Stimulated activated CD4-positive, alpha-beta T cell treated with anti-CD3 and anti-CD28 coated beads, Interleukin-15, amount 100 ng/mL, for 24 hours (primary cell): ENCODE results near the gene USP9Y.

Experiments used
- DNase-seq: peaks from one replicate; pipeline ENCODE4 v3.0.0-alpha.2; 2020

USP9Y gene

GRCh38 chrY:12701181-12701695 is at the start of gene USP9Y:
Gene USP9Y, plus strand, starts transcription at chrY:12701231. Its CDS starts 8,217 bp downstream, at chrY:12709448.
- DNase-seq: no peak

GRCh38 chrY:12651621-12652036 is 49.4 kb upstream of the USP9Y start:
- DNase-seq: no peak

GRCh38 chrY:12661745-12662681 is 39.0 kb upstream of the USP9Y start:
- DNase-seq: peak; percentile 80

GRCh38 chrY:12662745-12663591 is 38.1 kb upstream of the USP9Y start:
- peak; percentile 62 for DNase-seq

- peak; percentile 3 for DNase-seq
Measured at GRCh38 chrY:12663845-12664244, 37.2 kb upstream of the USP9Y start.

- DNase-seq: no peak
Measured at GRCh38 chrY:12678111-12678510, 22.9 kb upstream of the USP9Y start.

GRCh38 chrY:12681535-12681934 is 19.5 kb upstream of the USP9Y start:
- no peak for DNase-seq

- no peak for DNase-seq
Measured at GRCh38 chrY:12688337-12688736, 12.7 kb upstream of the USP9Y start.

- DNase-seq: no peak
Measured at GRCh38 chrY:12700087-12700486, 944 bp upstream of the USP9Y start.

GRCh38 chrY:12702174-12702573 is 1.1 kb downstream of the USP9Y start:
- no peak for DNase-seq

- DNase-seq: no peak
Measured at GRCh38 chrY:12710460-12710859, 9.4 kb downstream of the USP9Y start.

- DNase-seq: no peak
Measured at GRCh38 chrY:12715376-12715775, 14.3 kb downstream of the USP9Y start.

- no peak for DNase-seq
Measured at GRCh38 chrY:12729746-12730145, 28.7 kb downstream of the USP9Y start.

GRCh38 chrY:12733625-12734024 is 32.6 kb downstream of the USP9Y start:
- peak; percentile 64 for DNase-seq

GRCh38 chrY:12734051-12734450 is 33.0 kb downstream of the USP9Y start:
- no peak for DNase-seq

GRCh38 chrY:12741414-12741813 is 40.4 kb downstream of the USP9Y start:
- DNase-seq: no peak

- no peak for DNase-seq
Measured at GRCh38 chrY:12742725-12743124, 41.7 kb downstream of the USP9Y start.

- DNase-seq: no peak
Measured at GRCh38 chrY:12744091-12744490, 43.1 kb downstream of the USP9Y start.

- no peak for DNase-seq
Measured at GRCh38 chrY:12749293-12749692, 48.3 kb downstream of the USP9Y start.

- no peak for DNase-seq
Measured at GRCh38 chrY:12752856-12753255, 51.8 kb downstream of the USP9Y start.

- DNase-seq: no peak
Measured at GRCh38 chrY:12756021-12756420, 55.0 kb downstream of the USP9Y start.

- no peak for DNase-seq
Measured at GRCh38 chrY:12765976-12766375, 64.9 kb downstream of the USP9Y start.

GRCh38 chrY:12784521-12784920 is 83.5 kb downstream of the USP9Y start:
- DNase-seq: no peak

GRCh38 chrY:12793999-12794398 is 93.0 kb downstream of the USP9Y start:
- no peak for DNase-seq
